GM18526 (cell line): Measurements from ENCODE around the gene LRRC19.

Experiments used
- POLR2A ChIP-seq: IDR thresholded peaks from 3 replicates; pipeline ENCODE4 v1.6.1; 2011; ENCODE audit not compliant: insufficient read length; ENCODE audit errors: extremely low read depth

Gene LRRC19, protein sequence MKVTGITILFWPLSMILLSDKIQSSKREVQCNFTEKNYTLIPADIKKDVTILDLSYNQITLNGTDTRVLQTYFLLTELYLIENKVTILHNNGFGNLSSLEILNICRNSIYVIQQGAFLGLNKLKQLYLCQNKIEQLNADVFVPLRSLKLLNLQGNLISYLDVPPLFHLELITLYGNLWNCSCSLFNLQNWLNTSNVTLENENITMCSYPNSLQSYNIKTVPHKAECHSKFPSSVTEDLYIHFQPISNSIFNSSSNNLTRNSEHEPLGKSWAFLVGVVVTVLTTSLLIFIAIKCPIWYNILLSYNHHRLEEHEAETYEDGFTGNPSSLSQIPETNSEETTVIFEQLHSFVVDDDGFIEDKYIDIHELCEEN

DNA sequence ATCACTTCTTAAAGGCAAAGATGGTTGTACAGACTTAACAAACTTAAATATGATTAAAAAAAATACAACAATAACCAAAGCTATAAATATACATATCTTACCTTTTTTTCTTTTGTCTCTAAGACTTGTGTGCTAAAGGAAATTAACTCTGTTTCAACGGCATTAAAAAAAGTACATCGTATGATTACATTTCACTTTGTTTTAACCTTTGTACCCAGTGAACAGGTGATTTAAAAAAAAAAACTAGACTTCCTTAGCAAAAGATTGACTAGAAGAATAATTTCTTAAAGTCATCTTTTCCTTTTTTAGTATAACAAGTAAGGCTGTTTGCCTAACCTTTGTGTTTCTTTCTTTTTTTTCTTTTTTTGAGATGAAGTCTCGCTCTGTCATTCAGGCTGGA, at the start of gene LRRC19:
LRRC19 (minus strand) TSS at position 182 of the 400 bp plus-strand sequence. CDS start 5,978 bp downstream, outside the sequence.
- no peak for TF ChIP-seq POLR2A

- TF ChIP-seq POLR2A = no peak
These were observed 49.4 kb upstream of the LRRC19 start for GRCh38 chr9:27054841-27055240.

DNA sequence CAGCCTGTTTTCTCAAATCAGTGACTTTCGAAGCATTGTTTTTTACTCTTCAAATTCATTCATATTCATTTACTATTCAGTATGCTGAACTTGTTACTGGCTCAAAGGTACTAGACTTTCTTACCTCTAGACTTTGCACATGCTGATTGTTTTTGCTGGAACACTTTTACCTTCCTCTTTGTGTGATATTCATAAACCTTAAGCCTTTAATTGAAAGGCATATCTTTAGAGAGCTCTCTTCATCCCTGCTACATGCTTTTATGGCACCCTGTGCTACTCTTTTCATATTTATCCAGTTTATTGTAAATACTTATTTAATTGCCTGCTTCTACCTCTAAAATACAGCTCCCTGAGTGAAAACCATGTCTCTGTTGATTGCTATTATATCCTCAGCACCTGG, 48.7 kb upstream of the LRRC19 start:
- no peak for TF ChIP-seq POLR2A

- TF ChIP-seq POLR2A = no peak
These were observed 48.0 kb upstream of the LRRC19 start for GRCh38 chr9:27053369-27054022.

- TF ChIP-seq POLR2A = no peak
These were observed 41.7 kb upstream of the LRRC19 start for GRCh38 chr9:27047136-27047535.

- TF ChIP-seq POLR2A = no peak
These were observed 37.7 kb upstream of the LRRC19 start for GRCh38 chr9:27043176-27043575.

DNA sequence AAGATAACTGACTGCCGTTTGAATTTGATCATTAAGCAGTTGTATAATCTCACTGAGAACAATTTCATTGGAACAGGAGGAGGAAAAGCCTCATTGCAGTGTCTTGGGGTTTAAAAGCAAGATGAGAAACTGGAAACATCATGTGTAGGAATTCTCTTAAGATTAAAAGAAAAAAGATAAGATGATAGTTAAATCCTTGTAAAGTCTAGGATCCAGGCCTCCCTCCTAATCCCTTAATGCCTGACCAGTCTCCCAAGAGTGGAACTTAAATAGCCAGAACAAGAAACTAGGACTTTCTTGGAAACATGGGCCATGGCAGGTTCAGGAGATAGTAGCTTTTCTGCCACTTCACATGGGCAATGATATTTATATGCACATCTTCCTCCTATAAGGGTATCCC, 37.0 kb upstream of the LRRC19 start:
- TF ChIP-seq POLR2A = no peak

- no peak for TF ChIP-seq POLR2A
These were observed 36.3 kb upstream of the LRRC19 start for GRCh38 chr9:27041746-27042145.

- TF ChIP-seq POLR2A = no peak
These were observed 32.0 kb upstream of the LRRC19 start for GRCh38 chr9:27037499-27037898.

DNA sequence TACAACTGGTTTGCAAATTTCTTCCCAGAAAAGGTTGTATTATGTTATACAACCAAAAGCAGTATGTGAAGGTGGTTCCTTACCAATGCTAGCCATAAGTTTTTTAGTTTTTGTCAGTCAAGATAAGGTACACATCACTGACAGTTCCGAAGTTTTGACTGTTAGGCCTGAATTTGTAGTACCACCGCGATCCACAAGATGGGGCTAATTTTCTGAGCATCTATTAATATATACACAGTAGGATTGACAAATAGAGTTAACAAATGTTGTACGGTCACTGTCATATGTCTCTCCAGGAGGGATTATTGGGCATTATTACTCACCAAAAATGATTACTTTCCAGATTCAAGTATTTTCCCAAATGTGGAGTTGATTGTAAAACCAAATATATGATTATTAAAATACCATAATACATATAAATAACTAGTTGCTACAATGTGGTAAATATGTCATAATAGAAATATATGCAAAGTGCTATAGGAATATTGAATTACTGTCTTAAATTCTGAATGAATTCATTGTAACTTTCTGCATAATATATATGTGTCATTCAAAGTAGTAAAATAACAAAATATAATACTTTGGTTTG, 28.4 kb upstream of the LRRC19 start:
- no peak for TF ChIP-seq POLR2A

DNA sequence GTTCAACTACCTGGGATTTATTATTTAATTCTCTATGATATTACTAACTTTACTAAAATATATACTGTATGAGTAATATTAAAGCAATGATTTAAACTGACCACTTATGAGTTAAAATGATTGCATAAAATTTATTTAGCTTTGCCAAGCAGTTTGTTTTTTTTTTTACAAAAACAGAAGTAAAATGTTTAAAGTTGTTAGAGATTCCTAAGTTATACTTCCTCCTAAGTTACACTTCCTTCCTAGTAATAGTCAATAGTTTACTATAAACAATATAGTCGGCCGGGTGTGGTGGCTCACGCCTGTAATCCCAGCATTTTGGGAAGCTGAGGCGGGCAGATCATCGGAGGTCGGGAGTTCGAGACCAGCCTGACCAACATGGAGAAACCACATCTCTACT, 23.7 kb upstream of the LRRC19 start:
- no peak for TF ChIP-seq POLR2A

GRCh38 chr9:27022920-27023319, 17.4 kb upstream of the LRRC19 start:
- TF ChIP-seq POLR2A = no peak

- no peak for TF ChIP-seq POLR2A
These were observed 14.1 kb upstream of the LRRC19 start for GRCh38 chr9:27019589-27019988.

DNA sequence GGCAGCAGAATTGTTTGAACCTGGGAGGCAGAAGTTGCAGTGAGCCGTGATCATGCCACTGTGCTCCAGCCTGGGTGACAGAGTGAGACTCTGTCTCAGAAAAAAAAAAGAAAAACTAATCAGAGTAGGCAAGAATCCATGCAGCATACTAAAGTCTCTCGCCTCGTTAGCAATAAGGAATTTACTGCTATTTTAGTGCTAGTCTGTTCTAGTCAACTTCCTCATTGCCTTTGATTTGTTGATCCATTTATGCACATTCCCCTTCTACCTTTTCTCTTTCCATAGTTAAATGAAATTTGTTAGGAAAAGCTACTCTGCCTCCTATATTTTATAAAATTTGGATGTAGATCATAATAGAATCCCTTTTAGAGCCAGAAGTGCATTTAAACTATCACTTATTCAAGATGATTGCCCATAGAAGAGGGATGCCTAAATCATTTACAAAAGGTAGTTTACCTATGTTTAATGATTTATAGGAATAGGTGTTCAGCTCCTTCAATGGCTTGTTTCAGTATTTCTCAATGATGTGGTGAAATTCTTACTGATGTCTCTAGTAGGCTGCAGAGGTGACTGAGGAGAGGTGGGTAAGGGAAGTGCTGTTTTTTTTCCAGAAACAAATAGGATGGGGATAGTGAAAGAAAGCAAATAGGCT, 1.9 kb downstream of the LRRC19 start:
- TF ChIP-seq POLR2A = no peak

- no peak for TF ChIP-seq POLR2A
These were observed 9.7 kb downstream of the LRRC19 start for GRCh38 chr9:26995810-26996209.

DNA sequence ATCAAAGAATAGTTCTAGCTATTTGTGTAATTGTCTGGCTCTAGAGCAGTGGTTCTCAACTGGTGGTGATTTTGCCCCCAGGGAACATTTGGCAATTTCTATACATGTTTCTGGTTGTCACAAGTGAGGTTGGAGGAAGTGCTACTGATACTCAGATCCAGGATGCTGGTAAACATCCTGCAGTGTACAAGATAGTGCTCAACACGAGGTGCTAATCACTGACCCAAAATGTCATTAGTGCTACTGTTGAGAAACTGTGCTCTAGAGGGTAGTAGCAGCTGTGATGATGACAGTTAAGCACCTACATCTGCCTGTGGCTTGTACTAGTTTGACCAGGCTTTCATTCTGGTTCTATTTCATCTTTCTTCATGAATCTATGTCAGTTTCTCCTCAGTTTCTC, 22.1 kb downstream of the LRRC19 start:
- no peak for TF ChIP-seq POLR2A
